Mammary epithelial cell (primary cell): Measurements from ENCODE around the gene CBX1.

ENCODE experiments used
- EZH2 ChIP-seq: IDR thresholded peaks from 2 replicates; pipeline ENCODE4 v1.6.1; 2012; ENCODE audit warnings: low read length, inconsistent platforms, borderline replicate concordance
- TF ChIP-seq, protein P1 (sequence below), 2 donors: IDR thresholded peaks in 1 of 2; conservative IDR thresholded peaks in 1 of 2; 2 replicates each; pipeline ENCODE4 v1.5.1; 2011 to 2012; ENCODE audit warnings: inconsistent platforms in 2 of 2, low read length in 2 of 2, mild to moderate bottlenecking in 2 of 2, control low read depth in 1 of 2, low read depth in 1 of 2; ENCODE audit not compliant: insufficient read depth in 1 of 2; ENCODE audit errors: extremely low read depth in 1 of 2

- TF ChIP-seq, protein P1, sequence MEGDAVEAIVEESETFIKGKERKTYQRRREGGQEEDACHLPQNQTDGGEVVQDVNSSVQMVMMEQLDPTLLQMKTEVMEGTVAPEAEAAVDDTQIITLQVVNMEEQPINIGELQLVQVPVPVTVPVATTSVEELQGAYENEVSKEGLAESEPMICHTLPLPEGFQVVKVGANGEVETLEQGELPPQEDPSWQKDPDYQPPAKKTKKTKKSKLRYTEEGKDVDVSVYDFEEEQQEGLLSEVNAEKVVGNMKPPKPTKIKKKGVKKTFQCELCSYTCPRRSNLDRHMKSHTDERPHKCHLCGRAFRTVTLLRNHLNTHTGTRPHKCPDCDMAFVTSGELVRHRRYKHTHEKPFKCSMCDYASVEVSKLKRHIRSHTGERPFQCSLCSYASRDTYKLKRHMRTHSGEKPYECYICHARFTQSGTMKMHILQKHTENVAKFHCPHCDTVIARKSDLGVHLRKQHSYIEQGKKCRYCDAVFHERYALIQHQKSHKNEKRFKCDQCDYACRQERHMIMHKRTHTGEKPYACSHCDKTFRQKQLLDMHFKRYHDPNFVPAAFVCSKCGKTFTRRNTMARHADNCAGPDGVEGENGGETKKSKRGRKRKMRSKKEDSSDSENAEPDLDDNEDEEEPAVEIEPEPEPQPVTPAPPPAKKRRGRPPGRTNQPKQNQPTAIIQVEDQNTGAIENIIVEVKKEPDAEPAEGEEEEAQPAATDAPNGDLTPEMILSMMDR (conservative IDR thresholded peaks at IDR 0.05 in 1 of 2, IDR thresholded peaks at IDR 0.05 in 1 of 2; ENCODE audit: extremely low read depth in 1 of 2, insufficient read depth in 1 of 2, low read depth in 1 of 2, low read length in 2 of 2) = no peak
- no peak for TF ChIP-seq EZH2
Measured at GRCh38 chr17:48030531-48030930, 70.7 kb downstream of the CBX1 start.
